CD14-positive monocyte (primary cell): ENCODE data around the gene TMEM200B. TPM values are rescaled to one million over a fixed set of nuclear protein-coding genes. Genes with fewer than 3 reads are reported as not detected.

Experiments used
- DNase-seq, 3 donors: peaks; one replicate each; pipeline ENCODE4 v3.0.0-alpha.2; 2011 to 2022
- H2AFZ ChIP-seq: 2 replicates; pipeline ENCODE4 v1.6.0; 2012; ENCODE audit warnings: mild to moderate bottlenecking, low read depth, low read length, inconsistent platforms; ENCODE audit not compliant: insufficient read depth, poor library complexity, severe bottlenecking
- H3K27ac ChIP-seq, 2 donors: 1 replicate in 1 of 2; 2 replicates in 1 of 2; pipeline ENCODE4 v1.5.1; 2012 to 2013; ENCODE audit warnings: low read length in 2 of 2, control low read depth in 1 of 2, inconsistent platforms in 1 of 2, low read depth in 1 of 2, mild to moderate bottlenecking in 1 of 2
- H3K27me3 ChIP-seq, 2 donors: one replicate each; pipeline versions ENCODE4 v1.6.0 to v1.6.1; 2011 to 2013; ENCODE audit warnings: low read length in 2 of 2; ENCODE audit not compliant: control insufficient read depth in 2 of 2, insufficient read depth in 2 of 2
- H3K36me3 ChIP-seq, 2 donors: replicated peaks in 1 of 2; 1 replicate in 1 of 2; 2 replicates in 1 of 2; pipeline versions ENCODE4 v1.5.1 to v1.6.1; 2012 to 2013; ENCODE audit warnings: low read length in 2 of 2, control low read depth in 1 of 2, inconsistent platforms in 1 of 2, mild to moderate bottlenecking in 1 of 2; ENCODE audit not compliant: insufficient read depth in 2 of 2, control insufficient read depth in 1 of 2
- H3K4me1 ChIP-seq, 2 donors: 1 replicate in 1 of 2; 2 replicates in 1 of 2; pipeline versions ENCODE4 v1.5.1 to v1.6.1; 2012 to 2013; ENCODE audit warnings: low read length in 2 of 2, control low read depth in 1 of 2, inconsistent platforms in 1 of 2, mild to moderate bottlenecking in 1 of 2, moderate library complexity in 1 of 2; ENCODE audit not compliant: insufficient read depth in 2 of 2, control insufficient read depth in 1 of 2
- H3K4me2 ChIP-seq: replicated peaks from 2 replicates; pipeline ENCODE3; 2012; ENCODE audit warnings: low read length, moderate library complexity, mild to moderate bottlenecking; ENCODE audit not compliant: poor library complexity, severe bottlenecking; ENCODE audit errors: extremely low read depth
- H3K4me3 ChIP-seq, 3 experiments: fragments of 200-600 bp in 1 of 3; sonication (generic) in 1 of 3; replicated peaks in 1 of 3; 1 replicate in 2 of 3; 2 replicates in 1 of 3; pipeline ENCODE4 v1.5.1; 2011 to 2013; ENCODE audit warnings: low read length in 3 of 3, mild to moderate bottlenecking in 3 of 3, control low read depth in 2 of 3, low read depth in 2 of 3, inconsistent platforms in 1 of 3, moderate library complexity in 1 of 3
- H3K79me2 ChIP-seq: 2 replicates; pipeline ENCODE4 v1.6.0; 2012; ENCODE audit warnings: mild to moderate bottlenecking, control low read depth, inconsistent platforms, low read length, moderate library complexity; ENCODE audit not compliant: insufficient read depth
- H3K9ac ChIP-seq: 2 replicates; pipeline ENCODE4 v1.6.0; 2017; ENCODE audit warnings: low read length, mild to moderate bottlenecking; ENCODE audit not compliant: insufficient read depth, poor library complexity, severe bottlenecking
- H3K9me3 ChIP-seq, 2 donors: replicated peaks in 1 of 2; 1 replicate in 1 of 2; 2 replicates in 1 of 2; pipeline versions ENCODE4 v1.5.1 to v1.6.1; 2012 to 2013; ENCODE audit warnings: low read length in 2 of 2, control low read depth in 1 of 2; ENCODE audit not compliant: control insufficient read depth in 1 of 2, insufficient read depth in 1 of 2
- H4K20me1 ChIP-seq: 2 replicates; pipeline ENCODE4 v1.6.0; 2012; ENCODE audit warnings: mild to moderate bottlenecking, low read length, control low read depth, moderate library complexity; ENCODE audit not compliant: insufficient read depth
- H3K27ac Mint-ChIP-seq, 7 donors: one replicate each; pipeline ENCODE4 v1.8.0; 2020; ENCODE audit warnings: mild to moderate bottlenecking in 7 of 7, mixed read lengths in 7 of 7, moderate library complexity in 6 of 7, inconsistent platforms in 2 of 7
- H3K27me3 Mint-ChIP-seq, 3 donors: one replicate each; pipeline ENCODE4 v1.8.0; 2021 to 2022; ENCODE audit warnings: low read depth in 3 of 3, mild to moderate bottlenecking in 3 of 3, mixed read lengths in 3 of 3, moderate library complexity in 3 of 3, inconsistent platforms in 1 of 3
- H3K36me3 Mint-ChIP-seq, 2 donors: one replicate each; pipeline ENCODE4 v1.8.0; 2020; ENCODE audit warnings: mixed read lengths in 2 of 2, inconsistent platforms in 1 of 2, mild to moderate bottlenecking in 1 of 2
- H3K4me1 Mint-ChIP-seq: one replicate; pipeline ENCODE4 v1.8.0; 2020; ENCODE audit warnings: mild to moderate bottlenecking, mixed read lengths
- H3K4me3 Mint-ChIP-seq, 2 donors: one replicate each; pipeline ENCODE4 v1.8.0; 2020; ENCODE audit warnings: mild to moderate bottlenecking in 2 of 2, mixed read lengths in 2 of 2, moderate library complexity in 1 of 2
- H3K9me3 Mint-ChIP-seq, 7 donors: one replicate each; pipeline ENCODE4 v1.8.0; 2020 to 2022; ENCODE audit warnings: mixed read lengths in 7 of 7, mild to moderate bottlenecking in 6 of 7, moderate library complexity in 6 of 7, inconsistent platforms in 2 of 7
- CTCF ChIP-seq: fragments of 200-600 bp; IDR thresholded peaks from one replicate; pipeline ENCODE4 v1.8.0; 2022; ENCODE audit warnings: antibody characterized with exemption, mild to moderate bottlenecking
- WGBS: methylation state at CpG from one replicate; pipeline ENCODE4 v1.1.5; 2013; ENCODE audit warnings: missing lambda C conversion rate; ENCODE audit not compliant: insufficient coverage; 5-methylcytosine and 5-hydroxymethylcytosine counted together
- intact Hi-C, 2 donors: fragments of 100-400 bp; cut with micrococcal nuclease; formaldehyde crosslinking; loops; one replicate each; pipeline versions ENCODE4 v1.15.0 to v1.15.1; 2023
- polyA plus RNA-seq, 3 donors: library from polyadenylated mRNA; depleted of rRNA in 1 of 3; unstranded in 2 of 3; stranded (reverse) in 1 of 3; fragments of 300-500 nt in 2 of 3; fragments of >200 nt in 1 of 3; fragmentation: Illumina TruSeq in 2 of 3; gene quantifications; 1 replicate in 2 of 3; 2 replicates in 1 of 3; pipeline ENCODE4 v1.2.3, GENCODE V29; 2012 to 2021

TMEM200B gene
- polyA plus RNA-seq, 3 donors = not detected

GRCh38 chr1:29119121-29119929, 4.4 kb downstream of the TMEM200B start:
- H2AFZ ChIP-seq = no peak overlapping the region
- H3K36me3 ChIP-seq = peaks cover 31 to 46% of the 10 kb centered on the region in 2 donors
- no peak overlapping the region for H3K27ac ChIP-seq
- intact Hi-C loops = no loop called here
- peaks cover 0 to 9% (median 2%) of the 10 kb centered on the region in 7 donors for H3K9me3 Mint-ChIP-seq
- no peaks in the 10 kb centered on the region for H3K79me2 ChIP-seq
- no peak overlapping the region for H3K4me3 Mint-ChIP-seq
- H3K9me3 ChIP-seq = peaks cover 0 to 12% of the 10 kb centered on the region in 2 donors
- DNase-seq = no peak
- H3K4me1 Mint-ChIP-seq = peaks cover 9% of the 10 kb centered on the region
- peaks cover 27 to 43% (median 33%) of the 10 kb centered on the region in 3 donors for H3K27me3 Mint-ChIP-seq
- no peak overlapping the region for H3K4me3 ChIP-seq
- no peak overlapping the region for H3K9ac ChIP-seq
- H3K36me3 Mint-ChIP-seq = peaks cover 54 to 60% of the 10 kb centered on the region in 2 donors
- H3K4me1 ChIP-seq = peaks cover 19 to 28% of the 10 kb centered on the region in 2 donors
- no peak overlapping the region for H3K4me2 ChIP-seq
- H3K27ac Mint-ChIP-seq = no peak overlapping the region
- WGBS = 94% methylated on average over 3 of the region's 12 CpGs
- peaks cover 6% of the 10 kb centered on the region for H4K20me1 ChIP-seq
- no peak for TF ChIP-seq CTCF
- peaks cover 15 to 35% of the 10 kb centered on the region in 2 donors for H3K27me3 ChIP-seq

GRCh38 chr1:29117381-29117780, 6.3 kb downstream of the TMEM200B start:
- no peak overlapping the region for H3K4me3 ChIP-seq
- peaks cover 0 to 12% of the 10 kb centered on the region in 2 donors for H3K9me3 ChIP-seq
- peaks cover 46 to 65% of the 10 kb centered on the region in 2 donors for H3K36me3 ChIP-seq
- TF ChIP-seq CTCF = no peak
- intact Hi-C loops = no loop called here
- peaks cover 4 to 11% of the 10 kb centered on the region in 2 donors for H3K4me1 ChIP-seq
- no CpG with 5 or more reads among the region's 2 CpGs for WGBS
- no peak overlapping the region for H3K4me2 ChIP-seq
- H3K27ac Mint-ChIP-seq = no peak overlapping the region
- H3K4me3 Mint-ChIP-seq = no peak overlapping the region
- peaks cover 6% of the 10 kb centered on the region for H4K20me1 ChIP-seq
- H3K9me3 Mint-ChIP-seq = peaks cover 0 to 4% (median 0%) of the 10 kb centered on the region in 7 donors
- no peaks in the 10 kb centered on the region for H3K79me2 ChIP-seq
- peaks cover 2% of the 10 kb centered on the region for H3K4me1 Mint-ChIP-seq
- H3K36me3 Mint-ChIP-seq = peaks cover 67 to 77% of the 10 kb centered on the region in 2 donors
- no peak overlapping the region for H2AFZ ChIP-seq
- no peak overlapping the region for H3K27ac ChIP-seq
- H3K27me3 Mint-ChIP-seq = peaks cover 15 to 26% (median 18%) of the 10 kb centered on the region in 3 donors
- peaks cover 5 to 17% of the 10 kb centered on the region in 2 donors for H3K27me3 ChIP-seq
- DNase-seq = no peak
- no peak overlapping the region for H3K9ac ChIP-seq
